ENCODE data around the gene OR4K1. TPM values are rescaled to one million over a fixed set of nuclear protein-coding genes. Genes with fewer than 3 reads are reported as not detected.

The OR4K1 gene
- total and polyA plus RNA-seq, 4 donors, result not detected

GRCh38 chr14:19906665-19907064 lies 24.1 kb upstream of the OR4K1 start:
- Histone ChIP-seq H3K27me3 (ENCODE audit: control insufficient read depth in 3 of 3, insufficient read depth in 3 of 3, low read length in 2 of 3) (no peaks in the 10 kb centered on the region), H3K9ac (ENCODE audit: insufficient read depth in 1 of 2, low read length in 2 of 2) (no peak overlapping the region), H3K27ac (ENCODE audit: low read depth in 1 of 2, low read length in 1 of 2) (no peak overlapping the region), H3K9me3 (ENCODE audit: control insufficient read depth in 4 of 4, insufficient read depth in 3 of 4, low read length in 3 of 4) (peaks cover 0 to 8% (median 4%) of the 10 kb centered on the region in 4 donors), H3K36me3 (ENCODE audit: control insufficient read depth in 4 of 4, insufficient read depth in 4 of 4, low read length in 4 of 4) (no peaks in the 10 kb centered on the region), H3K4me1 (ENCODE audit: control insufficient read depth in 5 of 5, insufficient read depth in 5 of 5, low read length in 5 of 5) (no peaks in the 10 kb centered on the region), H3K4me3 (no peak overlapping the region)
- ATAC-seq (ENCODE audit: insufficient read depth, low FRiP score), result no peak
- TF ChIP-seq CTCF (IDR thresholded peaks at IDR 0.05; ENCODE audit: control extremely low read depth, extremely low read depth), result no peak
- no peak for DNase-seq

- Histone ChIP-seq H3K4me3 (no peak overlapping the region), H3K27me3 (ENCODE audit: control insufficient read depth in 3 of 3, insufficient read depth in 3 of 3, low read length in 2 of 3) (no peaks in the 10 kb centered on the region), H3K9ac (ENCODE audit: insufficient read depth in 1 of 2, low read length in 2 of 2) (no peak overlapping the region), H3K36me3 (ENCODE audit: control insufficient read depth in 4 of 4, insufficient read depth in 4 of 4, low read length in 4 of 4) (no peaks in the 10 kb centered on the region), H3K9me3 (ENCODE audit: control insufficient read depth in 4 of 4, insufficient read depth in 3 of 4, low read length in 3 of 4) (peaks cover 0 to 6% (median 4%) of the 10 kb centered on the region in 4 donors), H3K4me1 (ENCODE audit: control insufficient read depth in 5 of 5, insufficient read depth in 5 of 5, low read length in 5 of 5) (no peaks in the 10 kb centered on the region), H3K27ac (ENCODE audit: low read depth in 1 of 2, low read length in 1 of 2) (no peak overlapping the region)
- no peak for ATAC-seq (ENCODE audit: insufficient read depth, low FRiP score)
- TF ChIP-seq CTCF (IDR thresholded peaks at IDR 0.05; ENCODE audit: control extremely low read depth, extremely low read depth), result no peak
- WGBS, 2 donors, result 52 to 60% methylated on average over 3 of the region's 3 CpGs
- no peak for DNase-seq
Observed at GRCh38 chr14:19911114-19911513, 19.6 kb upstream of the OR4K1 start.

GRCh38 chr14:19917243-19917642 lies 13.5 kb upstream of the OR4K1 start:
- Histone ChIP-seq H3K4me1 (ENCODE audit: control insufficient read depth in 5 of 5, insufficient read depth in 5 of 5, low read length in 5 of 5) (no peaks in the 10 kb centered on the region), H3K9ac (ENCODE audit: insufficient read depth in 1 of 2, low read length in 2 of 2) (no peak overlapping the region), H3K4me3 (no peak overlapping the region), H3K27me3 (ENCODE audit: control insufficient read depth in 3 of 3, insufficient read depth in 3 of 3, low read length in 2 of 3) (no peaks in the 10 kb centered on the region), H3K9me3 (ENCODE audit: control insufficient read depth in 4 of 4, insufficient read depth in 3 of 4, low read length in 3 of 4) (peaks cover 0 to 2% (median 0%) of the 10 kb centered on the region in 4 donors), H3K36me3 (ENCODE audit: control insufficient read depth in 4 of 4, insufficient read depth in 4 of 4, low read length in 4 of 4) (no peaks in the 10 kb centered on the region), H3K27ac (ENCODE audit: low read depth in 1 of 2, low read length in 1 of 2) (no peak overlapping the region)
- TF ChIP-seq CTCF (IDR thresholded peaks at IDR 0.05; ENCODE audit: control extremely low read depth, extremely low read depth), result no peak
- no peak for ATAC-seq (ENCODE audit: insufficient read depth, low FRiP score)
- WGBS, 2 donors, result 68 to 76% methylated on average over 3 of the region's 3 CpGs
- DNase-seq, result no peak

- Histone ChIP-seq H3K4me3 (no peak overlapping the region), H3K27me3 (ENCODE audit: control insufficient read depth in 3 of 3, insufficient read depth in 3 of 3, low read length in 2 of 3) (no peaks in the 10 kb centered on the region), H3K9me3 (ENCODE audit: control insufficient read depth in 4 of 4, insufficient read depth in 3 of 4, low read length in 3 of 4) (peaks cover 0 to 2% (median 0%) of the 10 kb centered on the region in 4 donors), H3K36me3 (ENCODE audit: control insufficient read depth in 4 of 4, insufficient read depth in 4 of 4, low read length in 4 of 4) (no peaks in the 10 kb centered on the region), H3K4me1 (ENCODE audit: control insufficient read depth in 5 of 5, insufficient read depth in 5 of 5, low read length in 5 of 5) (no peaks in the 10 kb centered on the region), H3K27ac (ENCODE audit: low read depth in 1 of 2, low read length in 1 of 2) (no peak overlapping the region), H3K9ac (ENCODE audit: insufficient read depth in 1 of 2, low read length in 2 of 2) (no peak overlapping the region)
- DNase-seq (no peak), ATAC-seq (ENCODE audit: insufficient read depth, low FRiP score) (no peak)
- 56 to 70% methylated on average over 1 of the region's 1 CpG for WGBS, 2 donors
- TF ChIP-seq CTCF (IDR thresholded peaks at IDR 0.05; ENCODE audit: control extremely low read depth, extremely low read depth), result no peak
Observed at GRCh38 chr14:19917955-19918518, 12.7 kb upstream of the OR4K1 start.
